Endothelial cell of umbilical vein (primary cell): ENCODE data around the gene ASL.

Experiments
- EZH2 ChIP-seq: IDR thresholded peaks from 2 replicates; pipeline ENCODE4 v1.6.1; 2012; ENCODE audit warnings: borderline replicate concordance, low read depth, mild to moderate bottlenecking, moderate library complexity, low read length, inconsistent platforms; ENCODE audit not compliant: severe bottlenecking
- MAX ChIP-seq: IDR thresholded peaks from 2 replicates; pipeline ENCODE4 v1.6.1; 2011; ENCODE audit not compliant: insufficient read depth, insufficient read length
- TF ChIP-seq, protein P1 (sequence below), 2 donors: IDR thresholded peaks; 1 replicate in 1 of 2; 2 replicates in 1 of 2; pipeline ENCODE4 v1.5.1; 2011; ENCODE audit warnings: low read length in 2 of 2, mild to moderate bottlenecking in 2 of 2, moderate library complexity in 2 of 2, control low read depth in 1 of 2, inconsistent platforms in 1 of 2, low read depth in 1 of 2; ENCODE audit not compliant: insufficient read depth in 1 of 2; ENCODE audit errors: extremely low read depth in 1 of 2

- TF ChIP-seq MAX (no peak), EZH2 (no peak)
- TF ChIP-seq, protein P1, sequence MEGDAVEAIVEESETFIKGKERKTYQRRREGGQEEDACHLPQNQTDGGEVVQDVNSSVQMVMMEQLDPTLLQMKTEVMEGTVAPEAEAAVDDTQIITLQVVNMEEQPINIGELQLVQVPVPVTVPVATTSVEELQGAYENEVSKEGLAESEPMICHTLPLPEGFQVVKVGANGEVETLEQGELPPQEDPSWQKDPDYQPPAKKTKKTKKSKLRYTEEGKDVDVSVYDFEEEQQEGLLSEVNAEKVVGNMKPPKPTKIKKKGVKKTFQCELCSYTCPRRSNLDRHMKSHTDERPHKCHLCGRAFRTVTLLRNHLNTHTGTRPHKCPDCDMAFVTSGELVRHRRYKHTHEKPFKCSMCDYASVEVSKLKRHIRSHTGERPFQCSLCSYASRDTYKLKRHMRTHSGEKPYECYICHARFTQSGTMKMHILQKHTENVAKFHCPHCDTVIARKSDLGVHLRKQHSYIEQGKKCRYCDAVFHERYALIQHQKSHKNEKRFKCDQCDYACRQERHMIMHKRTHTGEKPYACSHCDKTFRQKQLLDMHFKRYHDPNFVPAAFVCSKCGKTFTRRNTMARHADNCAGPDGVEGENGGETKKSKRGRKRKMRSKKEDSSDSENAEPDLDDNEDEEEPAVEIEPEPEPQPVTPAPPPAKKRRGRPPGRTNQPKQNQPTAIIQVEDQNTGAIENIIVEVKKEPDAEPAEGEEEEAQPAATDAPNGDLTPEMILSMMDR (IDR thresholded peaks at IDR 0.05; ENCODE audit: extremely low read depth in 1 of 2, insufficient read depth in 1 of 2, low read depth in 1 of 2, low read length in 2 of 2): no peak
Measured at GRCh38 chr7:66076462-66077329, 1.1 kb downstream of the ASL start.
